HT1080 (cell line): ENCODE measurements around the gene FMN1. TPM values are rescaled to one million over a fixed set of nuclear protein-coding genes. Genes with fewer than 3 reads are reported as not detected.
"Not testable (repeated sequence)": the region's sequence is repeated elsewhere in the genome, so short reads cannot be mapped to it uniquely, and the experiment has no call there.

Source experiments
- DNase-seq: peaks from one replicate; pipeline ENCODE4 v3.0.0-alpha.2; 2015; ENCODE audit warnings: low read depth
- total RNA-seq: library from RNA; depleted of rRNA; stranded (reverse); fragments of >200 nt; shearing (Covaris generic); gene quantifications from 2 replicates; pipeline ENCODE4 v1.2.3, GENCODE V29; 2014

The FMN1 gene
- total RNA-seq, 1 experiment from 2014 or later = 3.8 TPM

- no peak for DNase-seq
Observed at GRCh38 chr15:32864841-32865240, 329.7 kb downstream of the FMN1 start.

- no peak for DNase-seq
Observed at GRCh38 chr15:32864051-32864450, 330.5 kb downstream of the FMN1 start.

GRCh38 chr15:32861761-32862160 is 332.8 kb downstream of the FMN1 start:
- no peak for DNase-seq

GRCh38 chr15:32861174-32861573 is 333.3 kb downstream of the FMN1 start:
- DNase-seq = no peak

- no peak for DNase-seq
Observed at GRCh38 chr15:32859996-32860395, 334.5 kb downstream of the FMN1 start.

GRCh38 chr15:32859251-32859650 is 335.3 kb downstream of the FMN1 start:
- no peak for DNase-seq

- no peak for DNase-seq
Observed at GRCh38 chr15:32857732-32858131, 336.8 kb downstream of the FMN1 start.

GRCh38 chr15:32856753-32857152 is 337.8 kb downstream of the FMN1 start:
- DNase-seq = no peak

GRCh38 chr15:32855942-32856341 is 338.6 kb downstream of the FMN1 start:
- peak; percentile 98 for DNase-seq

GRCh38 chr15:32853592-32853991 is 340.9 kb downstream of the FMN1 start:
- DNase-seq = no peak

GRCh38 chr15:32852771-32853170 is 341.7 kb downstream of the FMN1 start:
- DNase-seq = no peak

GRCh38 chr15:32852017-32852416 is 342.5 kb downstream of the FMN1 start:
- DNase-seq = no peak

- peak; percentile 76 for DNase-seq
Observed at GRCh38 chr15:32851572-32851971, 342.9 kb downstream of the FMN1 start.

- DNase-seq = peak; percentile 97
Observed at GRCh38 chr15:32849769-32850668, 344.5 kb downstream of the FMN1 start.

GRCh38 chr15:32846671-32847070 is 347.8 kb downstream of the FMN1 start:
- DNase-seq = not testable (repeated sequence)

- peak; percentile 35 for DNase-seq
Observed at GRCh38 chr15:32844118-32844711, 350.3 kb downstream of the FMN1 start.

GRCh38 chr15:32843219-32843815 is 351.2 kb downstream of the FMN1 start:
- no peak for DNase-seq

- DNase-seq = no peak
Observed at GRCh38 chr15:32842081-32842480, 352.4 kb downstream of the FMN1 start.

GRCh38 chr15:32840507-32841245 is 353.8 kb downstream of the FMN1 start:
- DNase-seq = no peak

GRCh38 chr15:32838820-32839219 is 355.7 kb downstream of the FMN1 start:
- DNase-seq = peak; percentile 76

- no peak for DNase-seq
Observed at GRCh38 chr15:32838338-32838737, 356.2 kb downstream of the FMN1 start.

- DNase-seq = no peak
Observed at GRCh38 chr15:32837935-32838334, 356.6 kb downstream of the FMN1 start.
